ENCODE measurements around the gene ACTN4.

- TF ChIP-seq CTCF (IDR thresholded peaks at IDR 0.05) (no peak), POLR2A (IDR thresholded peaks at IDR 0.05) (no peak)
These were observed 75.6 kb downstream of the ACTN4 start for GRCh38 chr19:38722947-38723605.
